ENCODE measurements around the gene LGMN. TPM values are rescaled to one million over a fixed set of nuclear protein-coding genes. Genes with fewer than 3 reads are reported as not detected.

Gene LGMN
- total and polyA plus RNA-seq, 9 of the 15 experiments (the other 6 are each of a cell fraction or from before 2014, with no cell fraction given): 0.05 to 1.4 (median 0.43) TPM; not detected in 2

DNA sequence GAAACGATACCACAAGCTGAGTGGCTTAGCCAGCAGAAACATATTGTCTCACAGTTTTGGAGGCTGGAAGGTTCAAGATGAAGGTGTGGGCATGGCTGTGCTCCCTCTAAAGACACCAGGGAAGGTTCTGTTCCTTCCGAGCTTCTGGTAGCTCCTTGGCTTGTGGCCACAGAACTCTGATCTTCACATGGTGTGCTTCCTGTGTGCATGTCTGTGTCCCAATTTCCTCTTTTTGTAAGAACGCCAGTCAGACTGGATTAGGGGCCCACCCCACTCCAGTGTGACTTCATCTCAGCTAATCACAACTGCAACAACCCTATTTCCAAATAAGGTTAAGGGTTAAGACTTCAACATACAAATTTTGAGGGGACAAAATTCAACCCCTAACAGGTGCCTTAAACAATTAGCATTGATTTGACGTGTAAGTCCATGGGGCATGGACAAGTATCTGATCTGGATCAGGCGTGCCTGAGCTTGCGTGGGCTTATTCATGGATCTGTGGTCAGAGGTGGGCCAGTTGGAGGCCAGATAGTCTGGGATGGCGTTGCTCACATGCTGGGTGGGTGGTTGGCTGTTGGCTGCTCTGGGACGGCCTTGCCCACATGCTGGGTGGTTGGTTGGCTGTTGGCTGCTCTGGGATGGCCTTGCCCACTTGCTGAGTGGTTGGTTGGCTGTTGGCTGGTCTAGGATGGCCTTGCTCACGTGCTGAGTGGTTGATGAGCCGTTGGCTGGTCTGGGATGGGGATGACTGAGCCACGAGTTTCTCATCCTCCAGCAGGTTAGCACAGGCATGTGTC, 88.5 kb downstream of the LGMN start (continued):
- TF ChIP-seq HEY1 (CRISPR knock-in tag; IDR thresholded peaks at IDR 0.05; ENCODE audit: borderline replicate concordance) (no peak), MAZ (CRISPR knock-in tag; conservative IDR thresholded peaks at IDR 0.05 in 1 of 2, IDR thresholded peaks at IDR 0.05 in 1 of 2) (no peak), SPI1 (IDR thresholded peaks at IDR 0.05; ENCODE audit: borderline replicate concordance, low read depth, low read length) (peak; percentile 35; the same call in 1 of the 2 replicates)
- TF ChIP-seq, protein P1, sequence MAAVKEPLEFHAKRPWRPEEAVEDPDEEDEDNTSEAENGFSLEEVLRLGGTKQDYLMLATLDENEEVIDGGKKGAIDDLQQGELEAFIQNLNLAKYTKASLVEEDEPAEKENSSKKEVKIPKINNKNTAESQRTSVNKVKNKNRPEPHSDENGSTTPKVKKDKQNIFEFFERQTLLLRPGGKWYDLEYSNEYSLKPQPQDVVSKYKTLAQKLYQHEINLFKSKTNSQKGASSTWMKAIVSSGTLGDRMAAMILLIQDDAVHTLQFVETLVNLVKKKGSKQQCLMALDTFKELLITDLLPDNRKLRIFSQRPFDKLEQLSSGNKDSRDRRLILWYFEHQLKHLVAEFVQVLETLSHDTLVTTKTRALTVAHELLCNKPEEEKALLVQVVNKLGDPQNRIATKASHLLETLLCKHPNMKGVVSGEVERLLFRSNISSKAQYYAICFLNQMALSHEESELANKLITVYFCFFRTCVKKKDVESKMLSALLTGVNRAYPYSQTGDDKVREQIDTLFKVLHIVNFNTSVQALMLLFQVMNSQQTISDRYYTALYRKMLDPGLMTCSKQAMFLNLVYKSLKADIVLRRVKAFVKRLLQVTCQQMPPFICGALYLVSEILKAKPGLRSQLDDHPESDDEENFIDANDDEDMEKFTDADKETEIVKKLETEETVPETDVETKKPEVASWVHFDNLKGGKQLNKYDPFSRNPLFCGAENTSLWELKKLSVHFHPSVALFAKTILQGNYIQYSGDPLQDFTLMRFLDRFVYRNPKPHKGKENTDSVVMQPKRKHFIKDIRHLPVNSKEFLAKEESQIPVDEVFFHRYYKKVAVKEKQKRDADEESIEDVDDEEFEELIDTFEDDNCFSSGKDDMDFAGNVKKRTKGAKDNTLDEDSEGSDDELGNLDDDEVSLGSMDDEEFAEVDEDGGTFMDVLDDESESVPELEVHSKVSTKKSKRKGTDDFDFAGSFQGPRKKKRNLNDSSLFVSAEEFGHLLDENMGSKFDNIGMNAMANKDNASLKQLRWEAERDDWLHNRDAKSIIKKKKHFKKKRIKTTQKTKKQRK (IDR thresholded peaks at IDR 0.05; ENCODE audit: borderline replicate concordance, low read depth, low read length): no peak
- TF ChIP-seq, protein P2, sequence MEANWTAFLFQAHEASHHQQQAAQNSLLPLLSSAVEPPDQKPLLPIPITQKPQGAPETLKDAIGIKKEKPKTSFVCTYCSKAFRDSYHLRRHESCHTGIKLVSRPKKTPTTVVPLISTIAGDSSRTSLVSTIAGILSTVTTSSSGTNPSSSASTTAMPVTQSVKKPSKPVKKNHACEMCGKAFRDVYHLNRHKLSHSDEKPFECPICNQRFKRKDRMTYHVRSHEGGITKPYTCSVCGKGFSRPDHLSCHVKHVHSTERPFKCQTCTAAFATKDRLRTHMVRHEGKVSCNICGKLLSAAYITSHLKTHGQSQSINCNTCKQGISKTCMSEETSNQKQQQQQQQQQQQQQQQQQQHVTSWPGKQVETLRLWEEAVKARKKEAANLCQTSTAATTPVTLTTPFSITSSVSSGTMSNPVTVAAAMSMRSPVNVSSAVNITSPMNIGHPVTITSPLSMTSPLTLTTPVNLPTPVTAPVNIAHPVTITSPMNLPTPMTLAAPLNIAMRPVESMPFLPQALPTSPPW (CRISPR knock-in tag; IDR thresholded peaks at IDR 0.05): peak; percentile 35; the same call in 1 of the 2 replicates
